Endothelial cell (in vitro differentiated cells): ENCODE data around the gene CFAP410. TPM values are rescaled to one million over a fixed set of nuclear protein-coding genes. Genes with fewer than 3 reads are reported as not detected.
"Not testable (repeated sequence)": the region's sequence is repeated elsewhere in the genome, so short reads cannot be mapped to it uniquely, and the experiment has no call there.

Experiments
- DNase-seq: peaks from one replicate; pipeline ENCODE4 v3.0.0; 2021; ENCODE audit warnings: low spot score
- H3K27ac Mint-ChIP-seq: one replicate; pipeline ENCODE4 v1.8.0; 2021; ENCODE audit warnings: mixed read lengths, inconsistent platforms; ENCODE audit not compliant: unreplicated experiment
- H3K27me3 Mint-ChIP-seq: one replicate; pipeline ENCODE4 v1.8.0; 2021; ENCODE audit warnings: mild to moderate bottlenecking, moderate library complexity, mixed read lengths, inconsistent platforms; ENCODE audit not compliant: unreplicated experiment
- H3K36me3 Mint-ChIP-seq: one replicate; pipeline ENCODE4 v1.8.0; 2021; ENCODE audit warnings: mild to moderate bottlenecking, low read depth, mixed read lengths, inconsistent platforms; ENCODE audit not compliant: unreplicated experiment
- H3K4me1 Mint-ChIP-seq: one replicate; pipeline ENCODE4 v1.8.0; 2021; ENCODE audit warnings: mild to moderate bottlenecking, mixed read lengths, inconsistent platforms; ENCODE audit not compliant: unreplicated experiment
- H3K4me3 Mint-ChIP-seq: one replicate; pipeline ENCODE4 v1.8.0; 2021; ENCODE audit warnings: mild to moderate bottlenecking, mixed read lengths, inconsistent platforms; ENCODE audit not compliant: unreplicated experiment
- H3K9me3 Mint-ChIP-seq: one replicate; pipeline ENCODE4 v1.8.0; 2021; ENCODE audit warnings: mixed read lengths, inconsistent platforms; ENCODE audit not compliant: unreplicated experiment
- total RNA-seq: library from RNA; stranded (reverse); fragmentation: NEBNext Ultra II Directional; extraction: Animal tissue kit (Norgen Biotek cat#: 25700); gene quantifications from one replicate; pipeline ENCODE4 v1.2.1, GENCODE V29; 2021; ENCODE audit not compliant: unreplicated experiment
- TF ChIP-seq, protein P1 (sequence below): fragments of 200-600 bp; sonication (generic); IDR thresholded peaks from one replicate; pipeline ENCODE4 v1.5.0; 2021; ENCODE audit warnings: antibody characterized with exemption; ENCODE audit not compliant: unreplicated experiment

Gene CFAP410
- total RNA-seq, 1 donor from 2014 or later: 12.2 TPM

DNA sequence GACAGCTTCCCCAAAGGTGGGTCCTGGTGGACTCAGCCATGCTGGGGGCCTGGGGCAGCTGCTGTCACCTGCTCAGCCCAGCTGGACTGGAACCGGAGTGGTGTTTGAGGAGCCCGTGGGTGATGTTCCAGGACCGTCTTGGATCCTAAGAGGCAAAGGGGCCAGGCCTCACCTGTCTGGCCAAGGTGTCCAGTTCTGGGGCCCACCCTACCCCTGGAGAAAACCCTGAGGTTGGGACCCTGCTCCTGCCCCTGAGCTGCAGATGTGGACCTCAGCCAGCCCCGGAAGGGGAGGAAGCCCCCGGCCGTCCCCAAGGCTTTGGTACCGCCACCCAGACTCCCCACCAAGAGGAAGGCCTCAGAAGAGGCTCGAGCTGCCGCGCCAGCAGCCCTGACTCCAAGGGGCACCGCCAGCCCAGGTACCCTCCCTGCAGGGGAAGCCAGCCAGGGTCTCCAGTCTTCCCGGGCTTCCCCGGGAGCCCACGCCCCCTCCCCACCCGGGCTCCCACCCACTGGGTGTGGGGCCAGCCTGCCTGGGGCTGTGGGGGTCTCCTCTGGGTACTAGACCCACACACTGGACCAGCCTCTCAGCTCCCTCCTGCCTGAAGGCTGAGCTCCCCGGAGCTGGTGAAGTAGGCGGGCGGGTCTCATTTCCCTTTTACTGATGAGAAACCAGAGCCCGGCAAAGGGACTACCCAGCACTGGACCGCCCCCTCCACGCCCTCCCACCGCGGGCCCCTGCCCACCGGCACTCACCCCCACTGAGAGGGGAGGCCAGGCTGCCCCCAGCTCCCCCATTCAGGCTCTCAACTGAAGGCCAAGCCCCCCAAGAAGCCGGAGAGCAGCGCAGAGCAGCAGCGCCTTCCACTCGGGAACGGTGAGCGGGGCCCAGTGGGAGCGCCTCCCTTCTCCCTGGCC lies 52.2 kb downstream of the CFAP410 start:
- TF ChIP-seq, protein P1, sequence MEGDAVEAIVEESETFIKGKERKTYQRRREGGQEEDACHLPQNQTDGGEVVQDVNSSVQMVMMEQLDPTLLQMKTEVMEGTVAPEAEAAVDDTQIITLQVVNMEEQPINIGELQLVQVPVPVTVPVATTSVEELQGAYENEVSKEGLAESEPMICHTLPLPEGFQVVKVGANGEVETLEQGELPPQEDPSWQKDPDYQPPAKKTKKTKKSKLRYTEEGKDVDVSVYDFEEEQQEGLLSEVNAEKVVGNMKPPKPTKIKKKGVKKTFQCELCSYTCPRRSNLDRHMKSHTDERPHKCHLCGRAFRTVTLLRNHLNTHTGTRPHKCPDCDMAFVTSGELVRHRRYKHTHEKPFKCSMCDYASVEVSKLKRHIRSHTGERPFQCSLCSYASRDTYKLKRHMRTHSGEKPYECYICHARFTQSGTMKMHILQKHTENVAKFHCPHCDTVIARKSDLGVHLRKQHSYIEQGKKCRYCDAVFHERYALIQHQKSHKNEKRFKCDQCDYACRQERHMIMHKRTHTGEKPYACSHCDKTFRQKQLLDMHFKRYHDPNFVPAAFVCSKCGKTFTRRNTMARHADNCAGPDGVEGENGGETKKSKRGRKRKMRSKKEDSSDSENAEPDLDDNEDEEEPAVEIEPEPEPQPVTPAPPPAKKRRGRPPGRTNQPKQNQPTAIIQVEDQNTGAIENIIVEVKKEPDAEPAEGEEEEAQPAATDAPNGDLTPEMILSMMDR: no peak
- H3K27ac Mint-ChIP-seq: no peak overlapping the region
- no peak for DNase-seq
- no peak overlapping the region for H3K4me3 Mint-ChIP-seq
- no peaks in the 10 kb centered on the region for H3K36me3 Mint-ChIP-seq
- no peaks in the 10 kb centered on the region for H3K4me1 Mint-ChIP-seq
- H3K27me3 Mint-ChIP-seq: peaks cover 1% of the 10 kb centered on the region
- H3K9me3 Mint-ChIP-seq: no peaks in the 10 kb centered on the region

DNA sequence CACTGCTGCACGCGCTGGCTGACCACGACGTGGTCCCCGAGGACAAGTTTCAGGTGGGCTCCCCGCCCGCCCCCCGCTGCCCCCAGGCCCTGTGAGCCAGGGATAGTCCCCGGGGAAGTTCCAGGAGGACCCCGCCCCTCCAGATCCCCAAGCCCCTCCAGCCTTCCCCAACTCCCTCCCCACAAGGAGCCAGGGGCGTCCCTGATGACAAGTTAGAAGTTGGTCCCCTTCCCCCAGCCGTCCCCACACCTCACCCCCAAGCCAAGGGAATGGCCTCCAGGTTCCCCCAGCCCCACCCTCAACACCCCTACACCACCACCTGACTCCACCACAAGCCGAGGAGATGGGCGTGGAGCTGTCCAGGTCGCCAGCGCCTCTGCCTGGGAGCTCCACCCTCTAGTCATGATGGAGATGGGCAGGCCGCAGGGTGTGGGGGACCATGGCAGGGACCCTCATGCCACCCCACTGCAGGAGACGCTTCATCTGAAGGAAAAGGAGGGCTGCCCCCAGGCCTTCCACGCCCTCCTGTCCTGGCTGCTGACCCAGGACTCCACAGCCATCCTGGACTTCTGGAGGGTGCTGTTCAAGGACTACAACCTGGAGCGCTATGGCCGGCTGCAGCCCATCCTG lies 53.0 kb downstream of the CFAP410 start:
- no peak overlapping the region for H3K4me3 Mint-ChIP-seq
- H3K36me3 Mint-ChIP-seq: no peaks in the 10 kb centered on the region
- H3K27me3 Mint-ChIP-seq: peaks cover 1% of the 10 kb centered on the region

DNA sequence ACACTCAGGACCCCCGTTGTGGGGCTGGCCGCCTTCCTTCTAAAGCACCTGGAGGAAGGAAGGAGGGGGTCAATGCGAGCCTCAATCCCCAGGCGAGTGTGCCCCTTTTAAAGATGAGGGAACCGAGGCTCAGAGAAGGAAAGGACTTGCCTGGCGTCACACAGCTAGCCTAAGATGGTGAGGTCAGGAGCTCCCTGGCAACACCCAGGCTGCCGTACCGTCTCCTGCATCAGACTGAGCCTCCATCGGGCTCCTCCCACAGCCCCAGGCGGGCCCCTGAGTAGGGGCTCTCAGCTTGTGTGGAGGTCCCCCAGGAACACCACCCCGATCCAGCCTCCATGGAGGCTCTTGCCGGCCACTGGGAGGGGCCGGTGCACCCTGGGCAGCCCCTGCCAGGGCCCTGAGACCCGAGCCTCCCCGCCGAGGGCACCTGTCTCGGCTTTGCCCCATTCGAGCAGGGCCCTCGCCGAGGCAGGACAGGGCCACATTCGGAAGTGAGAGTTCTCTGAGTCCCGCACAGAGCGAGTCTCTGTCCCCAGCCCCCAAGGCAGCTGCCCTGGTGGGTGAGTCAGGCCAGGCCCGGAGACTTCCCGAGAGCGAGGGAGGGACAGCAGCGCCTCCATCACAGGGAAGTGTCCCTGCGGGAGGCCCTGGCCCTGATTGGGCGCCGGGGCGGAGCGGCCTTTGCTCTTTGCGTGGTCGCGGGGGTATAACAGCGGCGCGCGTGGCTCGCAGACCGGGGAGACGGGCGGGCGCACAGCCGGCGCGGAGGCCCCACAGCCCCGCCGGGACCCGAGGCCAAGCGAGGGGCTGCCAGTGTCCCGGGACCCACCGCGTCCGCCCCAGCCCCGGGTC lies 53.8 kb downstream of the CFAP410 start, which contains the start of gene AIRE:
Gene AIRE, plus strand, starts transcription at position 739 of the 855 bp plus-strand sequence. CDS start 131 bp downstream, outside the sequence.
- no peak within 1 kb of the TSS for H3K4me3 Mint-ChIP-seq
- H3K36me3 Mint-ChIP-seq: no peaks in the 10 kb centered on the region

More for the DNA sequence above, 53.0 kb downstream of the CFAP410 start:
- Mint-ChIP-seq H3K4me1 (no peaks in the 10 kb centered on the region), H3K9me3 (no peaks in the 10 kb centered on the region), H3K27ac (no peak overlapping the region)
- no peak for DNase-seq
- TF ChIP-seq, protein P1: no peak

DNA sequence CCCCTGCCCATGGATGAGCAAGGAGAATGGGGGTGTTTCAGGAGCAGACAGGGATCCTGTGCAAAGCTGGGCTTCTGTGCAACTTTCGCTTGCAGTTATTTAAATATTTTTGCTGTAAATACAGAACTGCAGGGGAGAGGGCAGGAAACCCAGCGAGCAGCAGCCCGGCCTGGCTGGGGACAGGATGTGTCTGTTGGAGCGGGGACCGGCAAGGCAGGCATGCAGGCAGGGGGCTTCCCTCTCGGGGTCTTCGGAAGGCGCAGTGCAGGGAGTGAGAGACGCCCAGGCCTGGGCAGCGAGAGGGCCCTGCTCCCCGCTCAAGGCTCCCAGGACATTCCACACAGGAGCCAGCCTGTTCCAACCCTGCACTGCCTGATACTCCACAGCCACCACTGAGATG lies 55.2 kb downstream of the CFAP410 start:
- Mint-ChIP-seq H3K4me3 (no peak overlapping the region), H3K4me1 (no peaks in the 10 kb centered on the region), H3K27me3 (peaks cover 4% of the 10 kb centered on the region), H3K27ac (no peak overlapping the region), H3K9me3 (no peaks in the 10 kb centered on the region), H3K36me3 (no peaks in the 10 kb centered on the region)
- TF ChIP-seq, protein P1: no peak
- no peak for DNase-seq

More for the DNA sequence above, 53.8 kb downstream of the CFAP410 start, which contains the start of gene AIRE:
- TF ChIP-seq, protein P1: no peak
- no peak within 1 kb of the TSS for H3K27ac Mint-ChIP-seq
- H3K4me1 Mint-ChIP-seq: no peaks in the 10 kb centered on the region
- peaks cover 1% of the 10 kb centered on the region for H3K27me3 Mint-ChIP-seq
- no peaks in the 10 kb centered on the region for H3K9me3 Mint-ChIP-seq
- DNase-seq: no peak

DNA sequence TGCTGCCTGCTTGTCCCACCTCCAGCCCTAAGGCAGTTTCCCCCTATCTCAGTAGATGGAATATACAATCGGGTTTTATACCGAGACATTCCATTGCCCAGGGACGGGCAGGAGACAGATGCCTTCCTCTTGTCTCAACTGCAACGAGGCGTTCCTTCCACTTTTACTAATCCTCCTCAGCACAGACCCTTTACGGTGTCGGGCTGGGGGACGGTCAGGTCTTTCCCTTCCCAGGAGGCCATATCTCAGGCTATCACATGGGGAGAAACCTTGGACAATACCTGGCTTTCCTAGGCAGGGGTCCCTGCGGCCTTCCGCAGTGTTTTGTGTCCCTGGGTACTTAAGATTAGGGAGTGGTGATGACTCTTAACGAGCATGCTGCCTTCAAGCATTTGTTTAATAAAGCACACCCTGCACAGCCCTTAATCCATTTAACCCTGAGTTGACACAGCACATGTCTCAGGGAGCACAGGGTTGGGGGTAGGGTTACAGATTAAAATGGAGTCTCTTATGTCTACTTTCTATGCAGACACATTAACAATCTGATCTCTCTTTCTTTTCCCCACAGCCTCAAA lies 55.9 kb downstream of the CFAP410 start:
- H3K27me3 Mint-ChIP-seq, H3K9me3 Mint-ChIP-seq, H3K4me1 Mint-ChIP-seq, DNase-seq, H3K4me3 Mint-ChIP-seq, H3K27ac Mint-ChIP-seq, H3K36me3 Mint-ChIP-seq: not testable (repeated sequence)
